ENCODE data around the gene CRHR1.

Gene CRHR1

DNA sequence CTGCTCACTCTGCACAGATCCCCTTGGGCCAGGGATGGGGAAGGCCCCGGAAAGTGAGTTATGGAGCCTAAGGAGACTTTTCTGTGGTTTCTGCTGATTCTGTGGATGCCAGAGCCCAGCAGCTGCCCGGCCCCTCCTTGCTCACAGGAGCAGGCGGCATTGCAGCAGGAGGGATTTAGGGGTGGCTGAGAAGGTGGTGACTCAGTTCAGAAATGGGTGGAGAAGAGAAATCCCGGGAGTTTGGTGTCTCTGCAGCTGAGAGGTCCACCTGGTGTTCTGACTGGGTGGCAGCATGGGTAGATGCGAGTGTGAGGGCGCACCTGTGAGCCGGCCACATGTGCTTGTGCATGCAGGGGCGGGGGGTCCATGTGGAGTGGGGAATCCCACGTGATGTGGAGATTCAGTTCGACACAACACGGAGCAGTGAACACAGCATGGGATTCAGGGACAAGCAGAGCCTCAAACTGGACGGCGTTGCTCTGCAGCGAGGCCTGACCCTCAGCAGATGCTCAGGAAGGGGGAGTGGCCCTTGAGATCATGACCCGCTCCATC is 44.5 kb downstream of the CRHR1 start:
- TF ChIP-seq, protein P1, sequence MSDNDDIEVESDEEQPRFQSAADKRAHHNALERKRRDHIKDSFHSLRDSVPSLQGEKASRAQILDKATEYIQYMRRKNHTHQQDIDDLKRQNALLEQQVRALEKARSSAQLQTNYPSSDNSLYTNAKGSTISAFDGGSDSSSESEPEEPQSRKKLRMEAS (IDR thresholded peaks at IDR 0.05) = no peak
- no peak for TF ChIP-seq FOXM1 (IDR thresholded peaks at IDR 0.05; ENCODE audit: borderline replicate concordance, low read depth)
- TF ChIP-seq EP300 (IDR thresholded peaks at IDR 0.05; ENCODE audit: borderline replicate concordance) = no peak
- TF ChIP-seq RAD21 (IDR thresholded peaks at IDR 0.05; ENCODE audit: low read depth) = peak; percentile 40; the same call in 1 of the 2 replicates

DNA sequence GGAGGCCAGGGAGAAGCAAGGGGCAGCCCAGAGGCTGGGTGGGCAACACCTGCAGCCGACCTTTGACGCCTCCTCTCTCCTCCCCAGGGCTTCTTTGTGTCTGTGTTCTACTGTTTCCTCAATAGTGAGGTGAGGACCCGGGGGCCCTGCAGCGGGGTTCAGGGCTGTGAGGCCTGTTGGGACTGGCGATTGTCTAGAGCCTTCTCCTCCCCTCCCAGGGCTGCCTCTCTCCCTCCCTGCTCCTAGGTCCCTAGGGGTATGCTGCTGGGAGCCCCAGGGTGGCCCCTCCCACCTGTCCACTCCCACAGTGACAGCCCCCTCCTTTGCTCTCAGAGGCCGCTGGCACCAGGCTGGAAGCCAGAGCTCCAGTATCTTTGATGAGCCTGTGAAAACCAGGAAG is 49.8 kb downstream of the CRHR1 start:
- TF ChIP-seq CEBPB (IDR thresholded peaks at IDR 0.05) = no peak
- TF ChIP-seq TEAD4 (IDR thresholded peaks at IDR 0.05) = no peak
- TF ChIP-seq, protein P1 (IDR thresholded peaks at IDR 0.05) = no peak
- TF ChIP-seq NFIC (IDR thresholded peaks at IDR 0.05) = no peak
- no peak for TF ChIP-seq EGR1 (IDR thresholded peaks at IDR 0.05)
- TF ChIP-seq EP300 (IDR thresholded peaks at IDR 0.05; ENCODE audit: borderline replicate concordance) = no peak
- TF ChIP-seq TAF1 (IDR thresholded peaks at IDR 0.05; ENCODE audit: low read depth) = no peak
- no peak for TF ChIP-seq ZBTB7A (IDR thresholded peaks at IDR 0.05; ENCODE audit: low read depth)
- TF ChIP-seq TCF12 (IDR thresholded peaks at IDR 0.05; ENCODE audit: low read depth) = no peak
- no peak for TF ChIP-seq YY1 (IDR thresholded peaks at IDR 0.05; ENCODE audit: low read depth)
- TF ChIP-seq FOXM1 (IDR thresholded peaks at IDR 0.05; ENCODE audit: borderline replicate concordance, low read depth) = no peak
- TF ChIP-seq RAD21 (IDR thresholded peaks at IDR 0.05; ENCODE audit: low read depth) = no peak
- no peak for TF ChIP-seq CREB1 (IDR thresholded peaks at IDR 0.05; ENCODE audit: low read depth)
- TF ChIP-seq, protein P2, sequence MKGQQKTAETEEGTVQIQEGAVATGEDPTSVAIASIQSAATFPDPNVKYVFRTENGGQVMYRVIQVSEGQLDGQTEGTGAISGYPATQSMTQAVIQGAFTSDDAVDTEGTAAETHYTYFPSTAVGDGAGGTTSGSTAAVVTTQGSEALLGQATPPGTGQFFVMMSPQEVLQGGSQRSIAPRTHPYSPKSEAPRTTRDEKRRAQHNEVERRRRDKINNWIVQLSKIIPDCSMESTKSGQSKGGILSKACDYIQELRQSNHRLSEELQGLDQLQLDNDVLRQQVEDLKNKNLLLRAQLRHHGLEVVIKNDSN (IDR thresholded peaks at IDR 0.05) = no peak

DNA sequence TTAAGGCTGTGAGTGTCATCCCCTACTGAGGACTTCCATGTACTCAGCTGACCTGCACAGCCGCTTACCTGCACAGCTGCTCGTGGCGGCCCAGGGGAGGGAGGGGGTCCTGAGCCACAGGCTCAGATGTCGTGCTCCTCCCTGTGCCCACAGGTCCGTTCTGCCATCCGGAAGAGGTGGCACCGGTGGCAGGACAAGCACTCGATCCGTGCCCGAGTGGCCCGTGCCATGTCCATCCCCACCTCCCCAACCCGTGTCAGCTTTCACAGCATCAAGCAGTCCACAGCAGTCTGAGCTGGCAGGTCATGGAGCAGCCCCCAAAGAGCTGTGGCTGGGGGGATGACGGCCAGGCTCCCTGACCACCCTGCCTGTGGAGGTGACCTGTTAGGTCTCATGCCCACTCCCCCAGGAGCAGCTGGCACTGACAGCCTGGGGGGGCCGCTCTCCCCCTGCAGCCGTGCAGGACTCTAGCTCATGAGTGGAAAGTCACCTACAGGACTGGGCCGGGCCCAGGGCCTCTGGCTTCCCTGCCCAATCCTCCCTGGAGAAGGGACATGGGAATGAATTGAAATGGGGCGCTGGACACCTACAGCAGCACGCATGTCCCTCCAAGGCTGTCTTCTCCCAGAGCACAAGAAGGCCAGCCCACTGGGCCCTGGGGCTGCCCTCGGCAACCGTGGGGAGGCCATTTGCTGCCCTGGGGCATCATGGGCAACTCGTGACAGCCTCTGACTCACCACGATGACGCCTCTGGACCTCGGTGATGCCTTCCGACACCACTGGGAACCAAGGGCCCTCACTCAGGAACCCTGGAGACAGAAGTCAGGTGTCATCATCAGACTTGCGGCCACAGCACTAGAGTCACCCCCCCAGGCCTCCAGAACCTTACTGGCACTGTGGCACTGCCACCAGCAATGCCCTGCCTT is 50.6 kb downstream of the CRHR1 start:
- TF ChIP-seq EGR1 (IDR thresholded peaks at IDR 0.05) (no peak), TEAD4 (IDR thresholded peaks at IDR 0.05) (no peak), YY1 (IDR thresholded peaks at IDR 0.05; ENCODE audit: low read depth) (no peak), TCF12 (IDR thresholded peaks at IDR 0.05; ENCODE audit: low read depth) (no peak), CEBPB (IDR thresholded peaks at IDR 0.05) (no peak), TAF1 (IDR thresholded peaks at IDR 0.05; ENCODE audit: low read depth) (no peak), EP300 (IDR thresholded peaks at IDR 0.05; ENCODE audit: borderline replicate concordance) (no peak), CREB1 (IDR thresholded peaks at IDR 0.05; ENCODE audit: low read depth) (no peak), RAD21 (IDR thresholded peaks at IDR 0.05; ENCODE audit: low read depth) (no peak), NFIC (IDR thresholded peaks at IDR 0.05) (no peak), FOXM1 (IDR thresholded peaks at IDR 0.05; ENCODE audit: borderline replicate concordance, low read depth) (no peak), ZBTB7A (IDR thresholded peaks at IDR 0.05; ENCODE audit: low read depth) (no peak)
- TF ChIP-seq, protein P2 (IDR thresholded peaks at IDR 0.05) = no peak
- TF ChIP-seq, protein P1 (IDR thresholded peaks at IDR 0.05) = no peak
- TF ChIP-seq, protein P3, sequence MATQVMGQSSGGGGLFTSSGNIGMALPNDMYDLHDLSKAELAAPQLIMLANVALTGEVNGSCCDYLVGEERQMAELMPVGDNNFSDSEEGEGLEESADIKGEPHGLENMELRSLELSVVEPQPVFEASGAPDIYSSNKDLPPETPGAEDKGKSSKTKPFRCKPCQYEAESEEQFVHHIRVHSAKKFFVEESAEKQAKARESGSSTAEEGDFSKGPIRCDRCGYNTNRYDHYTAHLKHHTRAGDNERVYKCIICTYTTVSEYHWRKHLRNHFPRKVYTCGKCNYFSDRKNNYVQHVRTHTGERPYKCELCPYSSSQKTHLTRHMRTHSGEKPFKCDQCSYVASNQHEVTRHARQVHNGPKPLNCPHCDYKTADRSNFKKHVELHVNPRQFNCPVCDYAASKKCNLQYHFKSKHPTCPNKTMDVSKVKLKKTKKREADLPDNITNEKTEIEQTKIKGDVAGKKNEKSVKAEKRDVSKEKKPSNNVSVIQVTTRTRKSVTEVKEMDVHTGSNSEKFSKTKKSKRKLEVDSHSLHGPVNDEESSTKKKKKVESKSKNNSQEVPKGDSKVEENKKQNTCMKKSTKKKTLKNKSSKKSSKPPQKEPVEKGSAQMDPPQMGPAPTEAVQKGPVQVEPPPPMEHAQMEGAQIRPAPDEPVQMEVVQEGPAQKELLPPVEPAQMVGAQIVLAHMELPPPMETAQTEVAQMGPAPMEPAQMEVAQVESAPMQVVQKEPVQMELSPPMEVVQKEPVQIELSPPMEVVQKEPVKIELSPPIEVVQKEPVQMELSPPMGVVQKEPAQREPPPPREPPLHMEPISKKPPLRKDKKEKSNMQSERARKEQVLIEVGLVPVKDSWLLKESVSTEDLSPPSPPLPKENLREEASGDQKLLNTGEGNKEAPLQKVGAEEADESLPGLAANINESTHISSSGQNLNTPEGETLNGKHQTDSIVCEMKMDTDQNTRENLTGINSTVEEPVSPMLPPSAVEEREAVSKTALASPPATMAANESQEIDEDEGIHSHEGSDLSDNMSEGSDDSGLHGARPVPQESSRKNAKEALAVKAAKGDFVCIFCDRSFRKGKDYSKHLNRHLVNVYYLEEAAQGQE (IDR thresholded peaks at IDR 0.05; ENCODE audit: low read depth) = no peak

DNA sequence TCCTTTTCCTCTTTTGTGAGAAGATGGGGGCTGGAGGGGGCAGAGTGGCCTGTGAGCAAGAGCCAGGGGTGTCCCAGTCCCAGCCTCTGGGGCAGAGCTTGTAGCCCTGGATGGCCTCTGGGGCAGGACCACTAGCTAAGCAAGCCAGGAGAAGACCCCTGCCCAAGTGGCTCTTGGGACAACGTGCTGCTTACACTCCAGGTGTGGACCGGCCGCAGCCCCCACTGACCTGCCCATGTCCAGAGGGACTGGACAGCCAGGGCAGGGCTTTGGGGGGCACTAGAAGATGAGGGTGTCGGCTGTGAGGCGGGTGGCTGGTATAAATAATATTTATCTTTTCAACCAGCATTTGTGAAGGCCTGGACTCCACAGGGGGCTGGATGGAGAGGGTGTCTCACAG is 51.4 kb downstream of the CRHR1 start:
- TF ChIP-seq TAF1 (IDR thresholded peaks at IDR 0.05; ENCODE audit: low read depth) = no peak
- no peak for TF ChIP-seq NFIC (IDR thresholded peaks at IDR 0.05)
- TF ChIP-seq EGR1 (IDR thresholded peaks at IDR 0.05) = no peak
- TF ChIP-seq, protein P2 (IDR thresholded peaks at IDR 0.05) = no peak
- TF ChIP-seq RAD21 (IDR thresholded peaks at IDR 0.05; ENCODE audit: low read depth) = no peak
- no peak for TF ChIP-seq TCF12 (IDR thresholded peaks at IDR 0.05; ENCODE audit: low read depth)
- TF ChIP-seq, protein P1 (IDR thresholded peaks at IDR 0.05) = no peak
- no peak for TF ChIP-seq ZBTB7A (IDR thresholded peaks at IDR 0.05; ENCODE audit: low read depth)
- TF ChIP-seq CEBPB (IDR thresholded peaks at IDR 0.05) = no peak
- no peak for TF ChIP-seq YY1 (IDR thresholded peaks at IDR 0.05; ENCODE audit: low read depth)
- TF ChIP-seq EP300 (IDR thresholded peaks at IDR 0.05; ENCODE audit: borderline replicate concordance) = no peak
- TF ChIP-seq CREB1 (IDR thresholded peaks at IDR 0.05; ENCODE audit: low read depth) = no peak
- no peak for TF ChIP-seq FOXM1 (IDR thresholded peaks at IDR 0.05; ENCODE audit: borderline replicate concordance, low read depth)
- TF ChIP-seq TEAD4 (IDR thresholded peaks at IDR 0.05) = no peak
- TF ChIP-seq, protein P3 (IDR thresholded peaks at IDR 0.05; ENCODE audit: low read depth) = no peak

All from Ishikawa (cell line).